Measurements from ENCODE around the gene FAIM2.

Gene FAIM2

GRCh38 chr12:49903700-49904423 is at the start of gene FAIM2:
Gene FAIM2, minus strand, starts transcription at chr12:49903900. Its CDS starts 108 bp downstream, at chr12:49903792.
- peak; percentile 8 for DNase-seq

GRCh38 chr12:49953151-49953550 is 49.5 kb upstream of the FAIM2 start:
- DNase-seq = no peak

DNA sequence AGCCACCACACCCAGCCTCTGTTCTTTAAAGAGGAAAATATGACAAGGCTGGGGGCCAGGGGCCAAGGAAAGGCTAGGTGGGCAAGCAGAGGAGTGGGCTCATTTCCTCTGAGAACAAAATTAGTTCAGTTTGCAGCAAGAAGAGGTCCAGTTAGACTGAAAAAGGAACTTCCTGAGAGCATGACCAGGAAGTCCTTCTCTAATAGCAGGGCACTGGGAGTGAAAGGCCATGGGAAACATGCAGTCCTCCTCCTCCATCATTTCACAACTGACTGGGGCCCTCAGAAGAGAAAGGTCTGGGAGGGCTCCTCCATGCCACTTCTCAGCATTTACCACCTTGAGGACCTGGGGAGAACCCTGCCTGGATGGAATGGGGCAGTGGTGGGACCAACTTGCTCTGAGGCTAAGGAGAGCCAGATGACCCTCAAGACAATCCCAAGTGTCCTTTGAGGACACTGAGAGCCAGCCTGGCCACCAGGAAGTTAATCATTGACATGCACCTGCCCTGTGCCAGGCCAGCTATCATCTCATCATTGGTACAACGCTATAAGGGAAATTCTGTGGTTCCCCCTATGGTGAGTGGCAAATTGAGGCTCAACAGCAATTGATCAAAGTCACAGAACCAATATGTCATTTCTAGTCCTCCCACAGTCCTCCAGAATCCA is 48.8 kb upstream of the FAIM2 start:
- no peak for DNase-seq

GRCh38 chr12:49951411-49952240 is 47.9 kb upstream of the FAIM2 start:
- DNase-seq = no peak

DNA sequence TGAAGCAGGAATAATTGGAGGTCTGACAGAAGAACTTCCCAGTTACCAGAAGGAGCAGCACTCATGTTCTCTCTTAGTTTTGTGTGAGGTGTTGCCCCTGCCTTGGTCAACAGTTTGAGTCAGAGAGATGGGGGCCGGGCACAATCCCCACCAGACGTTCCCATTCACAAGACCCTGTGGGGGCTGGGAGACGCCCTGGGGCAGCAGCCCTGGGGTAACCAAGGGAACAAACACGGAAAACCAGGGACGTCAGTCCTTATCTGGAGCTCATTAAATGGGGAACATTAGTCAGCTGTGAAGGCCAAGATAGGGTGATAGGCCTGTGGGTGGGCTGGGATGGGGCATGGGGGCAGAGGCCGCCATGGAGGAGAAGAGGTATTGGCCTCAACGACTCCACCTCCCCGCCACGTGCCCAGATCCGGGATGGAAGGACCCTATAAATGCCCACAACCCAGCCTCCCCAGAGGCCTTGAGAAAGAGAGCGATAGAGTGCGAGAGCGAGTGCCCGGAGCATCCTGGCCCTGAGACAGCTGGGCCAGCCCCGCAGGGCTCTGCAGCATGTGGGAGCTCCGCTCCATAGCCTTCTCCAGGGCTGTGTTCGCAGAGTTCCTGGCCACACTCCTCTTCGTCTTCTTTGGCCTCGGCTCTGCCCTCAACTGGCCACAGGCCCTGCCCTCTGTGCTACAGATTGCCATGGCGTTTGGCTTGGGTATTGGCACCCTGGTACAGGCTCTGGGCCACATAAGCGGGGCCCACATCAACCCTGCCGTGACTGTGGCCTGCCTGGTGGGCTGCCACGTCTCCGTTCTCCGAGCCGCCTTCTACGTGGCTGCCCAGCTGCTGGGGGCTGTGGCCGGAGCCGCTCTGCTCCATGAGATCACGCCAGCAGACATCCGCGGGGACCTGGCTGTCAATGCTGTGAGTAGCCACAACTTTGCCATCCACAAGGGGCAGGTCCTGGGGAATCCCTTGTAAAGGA is 46.9 kb upstream of the FAIM2 start, which contains the start of gene AQP2:
AQP2 (plus strand) TSS at position 465 of the 979 bp plus-strand sequence; CDS start at position 559, 94 bp downstream.
- DNase-seq = no peak

DNA sequence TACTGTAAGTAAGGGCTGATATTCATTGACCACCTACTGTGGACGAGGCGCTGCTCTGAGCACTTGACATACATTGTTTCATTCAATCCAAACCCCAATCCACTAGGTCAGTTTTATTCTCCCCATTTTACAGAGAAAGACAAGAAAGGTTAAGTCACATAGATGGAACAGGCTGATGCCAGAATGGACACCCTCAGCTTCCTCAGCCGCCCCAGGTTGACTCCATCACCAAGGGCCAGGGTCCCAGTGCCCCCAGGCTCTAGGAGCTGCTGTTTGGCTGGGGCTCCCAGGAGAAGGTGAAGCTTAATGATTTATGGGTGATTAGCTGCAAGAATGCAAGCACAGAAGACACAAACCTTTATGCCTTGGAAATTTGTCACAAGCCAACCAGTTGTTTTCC is 46.2 kb upstream of the FAIM2 start:
- no peak for DNase-seq

GRCh38 chr12:49948866-49949845 is 45.5 kb upstream of the FAIM2 start:
- DNase-seq = no peak

- DNase-seq = no peak
Measured at GRCh38 chr12:49947593-49948226, 44.0 kb upstream of the FAIM2 start.

GRCh38 chr12:49946497-49946896 is 42.8 kb upstream of the FAIM2 start:
- DNase-seq = no peak

DNA sequence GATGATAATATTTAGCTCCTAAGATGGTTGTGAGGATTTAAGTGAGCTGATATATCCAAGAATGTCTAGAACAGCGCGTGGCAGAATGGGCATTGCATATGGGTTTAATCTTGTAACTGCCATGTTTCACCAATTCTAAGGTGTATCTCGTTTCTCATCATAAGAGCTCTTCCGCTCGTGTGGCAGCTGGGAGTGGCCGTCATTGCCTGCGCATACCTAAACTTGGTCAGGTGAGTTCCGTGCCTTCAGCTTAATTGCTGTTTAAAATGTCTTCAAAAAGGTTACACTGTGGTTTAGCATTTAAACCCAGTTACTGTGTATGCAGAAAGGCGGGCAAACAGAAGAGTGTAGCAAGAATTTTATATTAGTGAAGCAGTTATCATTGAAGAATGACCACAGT is 42.4 kb upstream of the FAIM2 start:
- DNase-seq = no peak

GRCh38 chr12:49945394-49946080 is 41.8 kb upstream of the FAIM2 start:
- DNase-seq = peak; percentile 49

- DNase-seq = no peak
Measured at GRCh38 chr12:49944718-49945117, 41.0 kb upstream of the FAIM2 start.

DNA sequence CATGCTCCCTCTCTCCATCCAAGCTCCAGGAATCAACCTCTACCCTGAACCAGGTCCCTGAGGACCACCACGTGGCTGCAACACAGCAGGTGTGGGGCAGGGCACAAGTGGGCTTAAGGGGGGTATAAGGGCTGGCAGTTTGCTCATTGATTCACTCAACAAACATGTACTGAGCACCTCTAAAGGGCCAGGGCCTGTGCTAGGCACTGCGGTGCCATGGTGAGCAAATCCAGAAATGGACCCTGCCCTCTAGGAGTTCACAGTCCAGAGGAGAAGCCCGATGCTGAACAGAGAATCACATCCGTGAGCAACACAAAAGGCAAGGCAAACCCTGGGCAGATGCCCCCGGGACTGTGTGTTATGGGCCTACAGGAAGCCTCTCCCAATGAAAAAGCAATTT is 40.3 kb upstream of the FAIM2 start:
- no peak for DNase-seq

DNA sequence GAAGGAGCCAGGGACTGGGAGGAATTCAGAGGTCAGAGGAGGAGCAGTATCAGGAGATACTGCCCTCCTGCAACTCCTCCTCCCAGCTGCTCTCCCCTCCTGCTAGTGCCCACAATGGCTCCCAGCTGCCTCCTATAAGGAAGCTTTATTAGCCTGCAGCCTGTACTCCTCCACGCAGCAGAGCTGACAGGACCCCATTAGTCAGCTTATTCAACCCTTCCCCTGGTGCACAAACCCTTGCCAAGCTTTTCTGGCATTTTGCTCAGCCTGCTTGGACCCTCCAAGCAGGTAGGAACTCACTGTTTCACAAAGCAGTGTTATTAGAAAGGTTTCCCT is 39.9 kb upstream of the FAIM2 start:
- DNase-seq = no peak

- DNase-seq = no peak
Measured at GRCh38 chr12:49942921-49943624, 39.4 kb upstream of the FAIM2 start.

- no peak for DNase-seq
Measured at GRCh38 chr12:49942512-49942893, 38.8 kb upstream of the FAIM2 start.

GRCh38 chr12:49941556-49942511 is 38.1 kb upstream of the FAIM2 start:
- DNase-seq = no peak

- DNase-seq = no peak
Measured at GRCh38 chr12:49939707-49940106, 36.0 kb upstream of the FAIM2 start.

Measured in amniotic stem cell (primary cell).